GM23338 (cell line): ENCODE results near the gene DIP2B. TPM values are rescaled to one million over a fixed set of nuclear protein-coding genes. Genes with fewer than 3 reads are reported as not detected.

Experiments used
- ATAC-seq: fragments of 200-7000 bp; cut with Tn5 transposase; 3 replicates; pipeline ENCODE4 v1.9.1; 2020
- DNase-seq: peaks from one replicate; pipeline ENCODE4 v3.0.0-alpha.2; 2015; ENCODE audit warnings: low spot score
- H2AFZ ChIP-seq: fragments of 200-600 bp; sonication (generic); 2 replicates; pipeline ENCODE4 v1.8.0; 2016; ENCODE audit warnings: antibody characterized with exemption, mild to moderate bottlenecking, moderate library complexity
- H3F3A ChIP-seq: fragments of 200-600 bp; sonication (generic); replicated peaks from 2 replicates; pipeline ENCODE4 v1.8.0; 2017; ENCODE audit warnings: antibody characterized with exemption, mixed run types, low read depth
- H3K27ac ChIP-seq: fragments of 200-600 bp; sonication (generic); 2 replicates; pipeline ENCODE4 v1.6.1; 2016; ENCODE audit warnings: low read depth
- H3K27me3 ChIP-seq: fragments of 200-600 bp; sonication (generic); 2 replicates; pipeline ENCODE4 v1.8.0; 2016; ENCODE audit warnings: mild to moderate bottlenecking, mixed run types, moderate library complexity; ENCODE audit not compliant: insufficient read depth
- H3K36me3 ChIP-seq: fragments of 200-600 bp; sonication (generic); 2 replicates; pipeline ENCODE4 v1.8.0; 2016; ENCODE audit warnings: mild to moderate bottlenecking; ENCODE audit not compliant: insufficient read depth
- H3K4me1 ChIP-seq: fragments of 200-600 bp; sonication (generic); 2 replicates; pipeline ENCODE4 v1.8.0; 2016; ENCODE audit warnings: mild to moderate bottlenecking, moderate library complexity; ENCODE audit not compliant: insufficient read depth
- H3K4me2 ChIP-seq: fragments of 200-600 bp; sonication (generic); 2 replicates; pipeline ENCODE4 v1.7.1; 2017; ENCODE audit warnings: mixed run types
- H3K4me3 ChIP-seq: fragments of 200-600 bp; sonication (generic); 2 replicates; pipeline ENCODE4 v1.6.1; 2016; ENCODE audit warnings: mixed run types
- H3K79me2 ChIP-seq: fragments of 200-600 bp; sonication (generic); replicated peaks from 2 replicates; pipeline ENCODE4 v1.8.0; 2017; ENCODE audit warnings: mild to moderate bottlenecking; ENCODE audit not compliant: insufficient read depth
- H3K9me2 ChIP-seq: fragments of 200-600 bp; sonication (generic); 2 replicates; pipeline ENCODE4 v1.8.0; 2017; ENCODE audit not compliant: insufficient read depth
- H4K20me1 ChIP-seq: fragments of 200-600 bp; sonication (generic); replicated peaks from 2 replicates; pipeline ENCODE4 v1.8.0; 2017; ENCODE audit warnings: mild to moderate bottlenecking; ENCODE audit not compliant: insufficient read depth
- H3K27ac Mint-ChIP-seq: 2 replicates; pipeline ENCODE4 v1.8.0; 2020; ENCODE audit warnings: inconsistent platforms, mild to moderate bottlenecking, moderate library complexity, mixed read lengths
- H3K27me3 Mint-ChIP-seq: 3 replicates; pipeline ENCODE4 v1.8.0; 2022; ENCODE audit warnings: low read depth, mild to moderate bottlenecking, moderate library complexity, mixed read lengths, inconsistent platforms; ENCODE audit not compliant: insufficient read depth, poor library complexity
- H3K36me3 Mint-ChIP-seq: 3 replicates; pipeline ENCODE4 v1.8.0; 2021; ENCODE audit warnings: low read depth, mild to moderate bottlenecking, inconsistent platforms, moderate library complexity, mixed read lengths
- H3K4me1 Mint-ChIP-seq: 3 replicates; pipeline ENCODE4 v1.8.0; 2020; ENCODE audit warnings: mild to moderate bottlenecking, inconsistent platforms, mixed read lengths
- H3K4me3 Mint-ChIP-seq: 3 replicates; pipeline ENCODE4 v1.8.0; 2021; ENCODE audit warnings: moderate library complexity, mild to moderate bottlenecking, inconsistent platforms, mixed read lengths
- H3K9me3 Mint-ChIP-seq: 3 replicates; pipeline ENCODE4 v1.8.0; 2020; ENCODE audit warnings: moderate library complexity, mild to moderate bottlenecking, inconsistent platforms, mixed read lengths
- CREB1 ChIP-seq: fragments of 250-450 bp; sonication (Bioruptor Pico); IDR thresholded peaks from 2 replicates; pipeline ENCODE4 v1.5.0; 2020; ENCODE audit warnings: low read depth, mild to moderate bottlenecking, moderate library complexity
- EZH2 ChIP-seq: fragments of 200-600 bp; sonication (generic); IDR thresholded peaks from one replicate; pipeline ENCODE4 v1.8.0; 2017; ENCODE audit warnings: antibody characterized with exemption, mild to moderate bottlenecking, low read depth; ENCODE audit not compliant: unreplicated experiment
- EZH2phosphoT487 ChIP-seq: fragments of 200-600 bp; sonication (generic); IDR thresholded peaks from one replicate; pipeline ENCODE4 v1.8.1; 2018; ENCODE audit warnings: antibody characterized with exemption; ENCODE audit not compliant: unreplicated experiment
- JUNB ChIP-seq: IDR thresholded peaks from one replicate; pipeline ENCODE4 v1.6.1; 2016; ENCODE audit warnings: antibody characterized with exemption; ENCODE audit not compliant: unreplicated experiment
- NANOG ChIP-seq: IDR thresholded peaks from 2 replicates; pipeline ENCODE4 v1.6.1; 2016; ENCODE audit warnings: antibody characterized with exemption, borderline replicate concordance
- POLR2AphosphoS5 ChIP-seq: IDR thresholded peaks from 2 replicates; pipeline ENCODE4 v1.6.1; 2016; ENCODE audit warnings: antibody characterized with exemption, low read depth
- STAT1 ChIP-seq: IDR thresholded peaks from one replicate; pipeline ENCODE4 v1.6.1; 2016; ENCODE audit warnings: antibody characterized with exemption; ENCODE audit not compliant: unreplicated experiment
- ZNF114 ChIP-seq: fragments of 250-450 bp; sonication (Bioruptor Pico); IDR thresholded peaks from 2 replicates; pipeline ENCODE4 v1.5.0; 2020; ENCODE audit warnings: mild to moderate bottlenecking, moderate library complexity
- ZNF331 ChIP-seq: fragments of 250-450 bp; sonication (Bioruptor Pico); IDR thresholded peaks from 2 replicates; pipeline ENCODE4 v1.5.0; 2020; ENCODE audit warnings: low read depth, mild to moderate bottlenecking, moderate library complexity
- polyA plus RNA-seq: library from polyadenylated mRNA; unstranded; fragments of >200 nt; fragmentation: Nextera tagmentation; extraction: Ambion mirVana; gene quantifications from 2 replicates; pipeline ENCODE4 v1.2.1, GENCODE V29; 2016
- total RNA-seq: library from RNA; depleted of rRNA; stranded (reverse); fragments of >200 nt; shearing (Covaris generic); gene quantifications from 2 replicates; pipeline ENCODE4 v1.2.3, GENCODE V29; 2014
- TF ChIP-seq, protein P1 (sequence below): IDR thresholded peaks from 2 replicates; pipeline ENCODE4 v1.6.1; 2016; ENCODE audit warnings: antibody characterized with exemption
- TF ChIP-seq, protein P2 (sequence below): IDR thresholded peaks from one replicate; pipeline ENCODE4 v1.6.1; 2018; ENCODE audit warnings: antibody characterized with exemption; ENCODE audit not compliant: unreplicated experiment
- TF ChIP-seq, protein P3 (sequence below), 2 experiments: fragments of 200-600 bp in 1 of 2; sonication (generic) in 1 of 2; conservative IDR thresholded peaks; 2 replicates each; pipeline versions ENCODE4 v1.5.1 to v1.6.1; 2016 to 2017; ENCODE audit warnings: antibody characterized with exemption in 2 of 2, low read depth in 2 of 2, mild to moderate bottlenecking in 2 of 2, moderate library complexity in 1 of 2
- TF ChIP-seq, protein P4 (sequence below): fragments of 250-450 bp; sonication (Bioruptor Pico); IDR thresholded peaks from 2 replicates; pipeline ENCODE4 v1.5.0; 2020; ENCODE audit warnings: mild to moderate bottlenecking, moderate library complexity

Gene DIP2B
- total and polyA plus RNA-seq, 2 experiments from 2014 or later = 8.0 to 36.4 TPM

DNA sequence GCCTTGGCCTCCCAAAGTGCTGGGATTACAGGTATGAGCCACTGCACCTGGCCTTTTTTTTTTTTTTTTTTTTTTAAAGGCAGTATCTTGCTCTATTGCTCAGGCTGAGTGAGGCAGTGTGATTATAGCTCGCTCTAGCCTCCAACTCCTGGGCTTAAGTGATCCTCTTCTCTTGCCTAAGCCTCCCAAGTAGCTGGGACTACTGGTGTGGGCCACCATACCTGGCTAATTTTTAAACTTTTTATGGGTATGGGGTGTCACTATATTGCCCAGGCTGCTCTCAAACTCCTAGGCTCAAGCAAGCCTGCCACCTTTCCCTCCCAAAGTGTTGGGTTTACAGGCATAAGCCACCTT, 58.6 kb downstream of the DIP2B start:
- no peak overlapping the region for H2AFZ ChIP-seq
- ATAC-seq (no peak), DNase-seq (no peak)
- no peaks in the 10 kb centered on the region for H3K27me3 ChIP-seq
- no peaks in the 10 kb centered on the region; the same call in 2 of the 3 replicates for H3K9me3 Mint-ChIP-seq
- H3K4me2 ChIP-seq = no peak overlapping the region
- no peaks in the 10 kb centered on the region for H3K9me2 ChIP-seq
- H4K20me1 ChIP-seq = 0 out of 2 replicates have a peak, but pooled peaks cover 5% of the 10 kb centered on the region
- no peak overlapping the region for H3K27ac Mint-ChIP-seq
- H3K36me3 ChIP-seq = no peaks in the 10 kb centered on the region
- H3K27ac ChIP-seq = peak overlapping the region; percentile 64
- TF ChIP-seq, protein P1, sequence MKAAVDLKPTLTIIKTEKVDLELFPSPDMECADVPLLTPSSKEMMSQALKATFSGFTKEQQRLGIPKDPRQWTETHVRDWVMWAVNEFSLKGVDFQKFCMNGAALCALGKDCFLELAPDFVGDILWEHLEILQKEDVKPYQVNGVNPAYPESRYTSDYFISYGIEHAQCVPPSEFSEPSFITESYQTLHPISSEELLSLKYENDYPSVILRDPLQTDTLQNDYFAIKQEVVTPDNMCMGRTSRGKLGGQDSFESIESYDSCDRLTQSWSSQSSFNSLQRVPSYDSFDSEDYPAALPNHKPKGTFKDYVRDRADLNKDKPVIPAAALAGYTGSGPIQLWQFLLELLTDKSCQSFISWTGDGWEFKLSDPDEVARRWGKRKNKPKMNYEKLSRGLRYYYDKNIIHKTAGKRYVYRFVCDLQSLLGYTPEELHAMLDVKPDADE = no peak
- TF ChIP-seq NANOG = no peak
- no peak for TF ChIP-seq EZH2
- TF ChIP-seq EZH2phosphoT487 = no peak
- TF ChIP-seq, protein P2, sequence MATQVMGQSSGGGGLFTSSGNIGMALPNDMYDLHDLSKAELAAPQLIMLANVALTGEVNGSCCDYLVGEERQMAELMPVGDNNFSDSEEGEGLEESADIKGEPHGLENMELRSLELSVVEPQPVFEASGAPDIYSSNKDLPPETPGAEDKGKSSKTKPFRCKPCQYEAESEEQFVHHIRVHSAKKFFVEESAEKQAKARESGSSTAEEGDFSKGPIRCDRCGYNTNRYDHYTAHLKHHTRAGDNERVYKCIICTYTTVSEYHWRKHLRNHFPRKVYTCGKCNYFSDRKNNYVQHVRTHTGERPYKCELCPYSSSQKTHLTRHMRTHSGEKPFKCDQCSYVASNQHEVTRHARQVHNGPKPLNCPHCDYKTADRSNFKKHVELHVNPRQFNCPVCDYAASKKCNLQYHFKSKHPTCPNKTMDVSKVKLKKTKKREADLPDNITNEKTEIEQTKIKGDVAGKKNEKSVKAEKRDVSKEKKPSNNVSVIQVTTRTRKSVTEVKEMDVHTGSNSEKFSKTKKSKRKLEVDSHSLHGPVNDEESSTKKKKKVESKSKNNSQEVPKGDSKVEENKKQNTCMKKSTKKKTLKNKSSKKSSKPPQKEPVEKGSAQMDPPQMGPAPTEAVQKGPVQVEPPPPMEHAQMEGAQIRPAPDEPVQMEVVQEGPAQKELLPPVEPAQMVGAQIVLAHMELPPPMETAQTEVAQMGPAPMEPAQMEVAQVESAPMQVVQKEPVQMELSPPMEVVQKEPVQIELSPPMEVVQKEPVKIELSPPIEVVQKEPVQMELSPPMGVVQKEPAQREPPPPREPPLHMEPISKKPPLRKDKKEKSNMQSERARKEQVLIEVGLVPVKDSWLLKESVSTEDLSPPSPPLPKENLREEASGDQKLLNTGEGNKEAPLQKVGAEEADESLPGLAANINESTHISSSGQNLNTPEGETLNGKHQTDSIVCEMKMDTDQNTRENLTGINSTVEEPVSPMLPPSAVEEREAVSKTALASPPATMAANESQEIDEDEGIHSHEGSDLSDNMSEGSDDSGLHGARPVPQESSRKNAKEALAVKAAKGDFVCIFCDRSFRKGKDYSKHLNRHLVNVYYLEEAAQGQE = no peak
- no peak for TF ChIP-seq ZNF114 (CRISPR knock-in tag)
- TF ChIP-seq, protein P3, sequence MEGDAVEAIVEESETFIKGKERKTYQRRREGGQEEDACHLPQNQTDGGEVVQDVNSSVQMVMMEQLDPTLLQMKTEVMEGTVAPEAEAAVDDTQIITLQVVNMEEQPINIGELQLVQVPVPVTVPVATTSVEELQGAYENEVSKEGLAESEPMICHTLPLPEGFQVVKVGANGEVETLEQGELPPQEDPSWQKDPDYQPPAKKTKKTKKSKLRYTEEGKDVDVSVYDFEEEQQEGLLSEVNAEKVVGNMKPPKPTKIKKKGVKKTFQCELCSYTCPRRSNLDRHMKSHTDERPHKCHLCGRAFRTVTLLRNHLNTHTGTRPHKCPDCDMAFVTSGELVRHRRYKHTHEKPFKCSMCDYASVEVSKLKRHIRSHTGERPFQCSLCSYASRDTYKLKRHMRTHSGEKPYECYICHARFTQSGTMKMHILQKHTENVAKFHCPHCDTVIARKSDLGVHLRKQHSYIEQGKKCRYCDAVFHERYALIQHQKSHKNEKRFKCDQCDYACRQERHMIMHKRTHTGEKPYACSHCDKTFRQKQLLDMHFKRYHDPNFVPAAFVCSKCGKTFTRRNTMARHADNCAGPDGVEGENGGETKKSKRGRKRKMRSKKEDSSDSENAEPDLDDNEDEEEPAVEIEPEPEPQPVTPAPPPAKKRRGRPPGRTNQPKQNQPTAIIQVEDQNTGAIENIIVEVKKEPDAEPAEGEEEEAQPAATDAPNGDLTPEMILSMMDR (conservative IDR thresholded peaks at IDR 0.05; ENCODE audit: low read depth in 2 of 2) = no peak
- TF ChIP-seq, protein P4, sequence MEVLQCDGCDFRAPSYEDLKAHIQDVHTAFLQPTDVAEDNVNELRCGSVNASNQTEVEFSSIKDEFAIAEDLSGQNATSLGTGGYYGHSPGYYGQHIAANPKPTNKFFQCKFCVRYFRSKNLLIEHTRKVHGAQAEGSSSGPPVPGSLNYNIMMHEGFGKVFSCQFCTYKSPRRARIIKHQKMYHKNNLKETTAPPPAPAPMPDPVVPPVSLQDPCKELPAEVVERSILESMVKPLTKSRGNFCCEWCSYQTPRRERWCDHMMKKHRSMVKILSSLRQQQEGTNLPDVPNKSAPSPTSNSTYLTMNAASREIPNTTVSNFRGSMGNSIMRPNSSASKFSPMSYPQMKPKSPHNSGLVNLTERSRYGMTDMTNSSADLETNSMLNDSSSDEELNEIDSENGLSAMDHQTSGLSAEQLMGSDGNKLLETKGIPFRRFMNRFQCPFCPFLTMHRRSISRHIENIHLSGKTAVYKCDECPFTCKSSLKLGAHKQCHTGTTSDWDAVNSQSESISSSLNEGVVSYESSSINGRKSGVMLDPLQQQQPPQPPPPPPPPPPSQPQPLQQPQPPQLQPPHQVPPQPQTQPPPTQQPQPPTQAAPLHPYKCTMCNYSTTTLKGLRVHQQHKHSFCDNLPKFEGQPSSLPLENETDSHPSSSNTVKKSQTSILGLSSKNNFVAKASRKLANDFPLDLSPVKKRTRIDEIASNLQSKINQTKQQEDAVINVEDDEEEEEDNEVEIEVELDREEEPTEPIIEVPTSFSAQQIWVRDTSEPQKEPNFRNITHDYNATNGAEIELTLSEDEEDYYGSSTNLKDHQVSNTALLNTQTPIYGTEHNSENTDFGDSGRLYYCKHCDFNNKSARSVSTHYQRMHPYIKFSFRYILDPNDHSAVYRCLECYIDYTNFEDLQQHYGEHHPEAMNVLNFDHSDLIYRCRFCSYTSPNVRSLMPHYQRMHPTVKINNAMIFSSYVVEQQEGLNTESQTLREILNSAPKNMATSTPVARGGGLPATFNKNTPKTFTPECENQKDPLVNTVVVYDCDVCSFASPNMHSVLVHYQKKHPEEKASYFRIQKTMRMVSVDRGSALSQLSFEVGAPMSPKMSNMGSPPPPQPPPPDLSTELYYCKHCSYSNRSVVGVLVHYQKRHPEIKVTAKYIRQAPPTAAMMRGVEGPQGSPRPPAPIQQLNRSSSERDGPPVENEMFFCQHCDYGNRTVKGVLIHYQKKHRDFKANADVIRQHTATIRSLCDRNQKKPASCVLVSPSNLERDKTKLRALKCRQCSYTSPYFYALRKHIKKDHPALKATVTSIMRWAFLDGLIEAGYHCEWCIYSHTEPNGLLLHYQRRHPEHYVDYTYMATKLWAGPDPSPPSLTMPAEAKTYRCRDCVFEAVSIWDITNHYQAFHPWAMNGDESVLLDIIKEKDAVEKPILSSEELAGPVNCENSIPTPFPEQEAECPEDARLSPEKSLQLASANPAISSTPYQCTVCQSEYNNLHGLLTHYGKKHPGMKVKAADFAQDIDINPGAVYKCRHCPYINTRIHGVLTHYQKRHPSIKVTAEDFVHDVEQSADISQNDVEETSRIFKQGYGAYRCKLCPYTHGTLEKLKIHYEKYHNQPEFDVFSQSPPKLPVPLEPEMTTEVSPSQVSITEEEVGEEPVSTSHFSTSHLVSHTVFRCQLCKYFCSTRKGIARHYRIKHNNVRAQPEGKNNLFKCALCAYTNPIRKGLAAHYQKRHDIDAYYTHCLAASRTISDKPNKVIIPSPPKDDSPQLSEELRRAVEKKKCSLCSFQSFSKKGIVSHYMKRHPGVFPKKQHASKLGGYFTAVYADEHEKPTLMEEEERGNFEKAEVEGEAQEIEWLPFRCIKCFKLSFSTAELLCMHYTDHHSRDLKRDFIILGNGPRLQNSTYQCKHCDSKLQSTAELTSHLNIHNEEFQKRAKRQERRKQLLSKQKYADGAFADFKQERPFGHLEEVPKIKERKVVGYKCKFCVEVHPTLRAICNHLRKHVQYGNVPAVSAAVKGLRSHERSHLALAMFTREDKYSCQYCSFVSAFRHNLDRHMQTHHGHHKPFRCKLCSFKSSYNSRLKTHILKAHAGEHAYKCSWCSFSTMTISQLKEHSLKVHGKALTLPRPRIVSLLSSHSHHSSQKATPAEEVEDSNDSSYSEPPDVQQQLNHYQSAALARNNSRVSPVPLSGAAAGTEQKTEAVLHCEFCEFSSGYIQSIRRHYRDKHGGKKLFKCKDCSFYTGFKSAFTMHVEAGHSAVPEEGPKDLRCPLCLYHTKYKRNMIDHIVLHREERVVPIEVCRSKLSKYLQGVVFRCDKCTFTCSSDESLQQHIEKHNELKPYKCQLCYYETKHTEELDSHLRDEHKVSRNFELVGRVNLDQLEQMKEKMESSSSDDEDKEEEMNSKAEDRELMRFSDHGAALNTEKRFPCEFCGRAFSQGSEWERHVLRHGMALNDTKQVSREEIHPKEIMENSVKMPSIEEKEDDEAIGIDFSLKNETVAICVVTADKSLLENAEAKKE (CRISPR knock-in tag) = no peak
- TF ChIP-seq JUNB = no peak
- TF ChIP-seq STAT1 = no peak
- TF ChIP-seq POLR2AphosphoS5 = no peak
- TF ChIP-seq ZNF331 (CRISPR knock-in tag) = no peak
- TF ChIP-seq CREB1 = no peak
- no peaks in the 10 kb centered on the region; the same call in 2 of the 3 replicates for H3K36me3 Mint-ChIP-seq
- H3K27me3 Mint-ChIP-seq = no peaks in the 10 kb centered on the region
- H3F3A ChIP-seq = no peaks in the 10 kb centered on the region; the same call in 1 of the 2 replicates
- H3K4me1 Mint-ChIP-seq = peaks cover 13% of the 10 kb centered on the region
- no peak overlapping the region for H3K4me3 ChIP-seq
- peaks cover 61% of the 10 kb centered on the region for H3K79me2 ChIP-seq
- H3K4me3 Mint-ChIP-seq = no peak overlapping the region
- peaks cover 8% of the 10 kb centered on the region for H3K4me1 ChIP-seq
